ENCODE measurements around the gene PDLIM5.

Gene PDLIM5

GRCh38 chr4:94570558-94570957 is 118.8 kb downstream of the PDLIM5 start:
- WGBS (ENCODE audit: insufficient coverage, insufficient read length) = no CpG with 5 or more reads among the region's 1 CpG
- Histone ChIP-seq H3K9me3 (ENCODE audit: control insufficient read depth, insufficient read depth, low read length) (no peaks in the 10 kb centered on the region), H3K27ac (ENCODE audit: low read length) (no peak overlapping the region), H3K36me3 (ENCODE audit: control insufficient read depth, insufficient read depth, low read length) (no peaks in the 10 kb centered on the region), H3K4me3 (ENCODE audit: low read length) (no peak overlapping the region), H3K4me1 (ENCODE audit: control insufficient read depth, insufficient read depth, low read length) (0 out of 2 replicates have a peak, but pooled peaks cover under 1% of the 10 kb centered on the region), H3K27me3 (ENCODE audit: control insufficient read depth, insufficient read depth, low read length) (no peaks in the 10 kb centered on the region)
- DNase-seq (ENCODE audit: low read depth, low spot score) = no peak

GRCh38 chr4:94571298-94571697 is 119.6 kb downstream of the PDLIM5 start:
- WGBS (ENCODE audit: insufficient coverage, insufficient read length) = no CpG with 5 or more reads among the region's 4 CpGs
- no peak for DNase-seq (ENCODE audit: low read depth, low spot score)
- H3K27me3 ChIP-seq (ENCODE audit: control insufficient read depth, insufficient read depth, low read length) = no peaks in the 10 kb centered on the region

GRCh38 chr4:94571715-94572114 is 120.0 kb downstream of the PDLIM5 start:
- no CpG with 5 or more reads among the region's 2 CpGs for WGBS (ENCODE audit: insufficient coverage, insufficient read length)
- Histone ChIP-seq H3K27me3 (ENCODE audit: control insufficient read depth, insufficient read depth, low read length) (no peaks in the 10 kb centered on the region), H3K4me1 (ENCODE audit: control insufficient read depth, insufficient read depth, low read length) (0 out of 2 replicates have a peak, but pooled peaks cover 3% of the 10 kb centered on the region), H3K9me3 (ENCODE audit: control insufficient read depth, insufficient read depth, low read length) (no peaks in the 10 kb centered on the region), H3K36me3 (ENCODE audit: control insufficient read depth, insufficient read depth, low read length) (no peaks in the 10 kb centered on the region), H3K27ac (ENCODE audit: low read length) (no peak overlapping the region), H3K4me3 (ENCODE audit: low read length) (no peak overlapping the region)
- DNase-seq (ENCODE audit: low read depth, low spot score) = no peak

More at GRCh38 chr4:94571298-94571697, 119.6 kb downstream of the PDLIM5 start:
- 0 out of 2 replicates have a peak, but pooled peaks cover 3% of the 10 kb centered on the region for H3K4me1 ChIP-seq (ENCODE audit: control insufficient read depth, insufficient read depth, low read length)
- no peak overlapping the region for H3K4me3 ChIP-seq (ENCODE audit: low read length)
- no peaks in the 10 kb centered on the region for H3K9me3 ChIP-seq (ENCODE audit: control insufficient read depth, insufficient read depth, low read length)
- H3K27ac ChIP-seq (ENCODE audit: low read length) = no peak overlapping the region
- H3K36me3 ChIP-seq (ENCODE audit: control insufficient read depth, insufficient read depth, low read length) = no peaks in the 10 kb centered on the region

- no CpG with 5 or more reads among the region's 9 CpGs for WGBS (ENCODE audit: insufficient coverage, insufficient read length)
- Histone ChIP-seq H3K27ac (ENCODE audit: low read length) (no peak overlapping the region), H3K27me3 (ENCODE audit: control insufficient read depth, insufficient read depth, low read length) (no peaks in the 10 kb centered on the region), H3K4me1 (ENCODE audit: control insufficient read depth, insufficient read depth, low read length) (0 out of 2 replicates have a peak, but pooled peaks cover 3% of the 10 kb centered on the region), H3K9me3 (ENCODE audit: control insufficient read depth, insufficient read depth, low read length) (no peaks in the 10 kb centered on the region), H3K4me3 (ENCODE audit: low read length) (no peak overlapping the region), H3K36me3 (ENCODE audit: control insufficient read depth, insufficient read depth, low read length) (no peaks in the 10 kb centered on the region)
- no peak for DNase-seq (ENCODE audit: low read depth, low spot score)
These were observed 122.3 kb downstream of the PDLIM5 start for GRCh38 chr4:94574050-94574449.

GRCh38 chr4:94574616-94575015 is 122.9 kb downstream of the PDLIM5 start:
- no CpG with 5 or more reads among the region's 3 CpGs for WGBS (ENCODE audit: insufficient coverage, insufficient read length)
- no peak for DNase-seq (ENCODE audit: low read depth, low spot score)
- Histone ChIP-seq H3K27me3 (ENCODE audit: control insufficient read depth, insufficient read depth, low read length) (no peaks in the 10 kb centered on the region), H3K9me3 (ENCODE audit: control insufficient read depth, insufficient read depth, low read length) (no peaks in the 10 kb centered on the region), H3K36me3 (ENCODE audit: control insufficient read depth, insufficient read depth, low read length) (no peaks in the 10 kb centered on the region), H3K4me1 (ENCODE audit: control insufficient read depth, insufficient read depth, low read length) (0 out of 2 replicates have a peak, but pooled peaks cover 3% of the 10 kb centered on the region), H3K4me3 (ENCODE audit: low read length) (no peak overlapping the region), H3K27ac (ENCODE audit: low read length) (no peak overlapping the region)

GRCh38 chr4:94575652-94576051 is 123.9 kb downstream of the PDLIM5 start:
- Histone ChIP-seq H3K36me3 (ENCODE audit: control insufficient read depth, insufficient read depth, low read length) (no peaks in the 10 kb centered on the region), H3K27ac (ENCODE audit: low read length) (no peak overlapping the region), H3K4me3 (ENCODE audit: low read length) (no peak overlapping the region), H3K9me3 (ENCODE audit: control insufficient read depth, insufficient read depth, low read length) (no peaks in the 10 kb centered on the region), H3K27me3 (ENCODE audit: control insufficient read depth, insufficient read depth, low read length) (no peaks in the 10 kb centered on the region), H3K4me1 (ENCODE audit: control insufficient read depth, insufficient read depth, low read length) (0 out of 2 replicates have a peak, but pooled peaks cover 3% of the 10 kb centered on the region)
- DNase-seq (ENCODE audit: low read depth, low spot score) = no peak
- no CpG with 5 or more reads among the region's 10 CpGs for WGBS (ENCODE audit: insufficient coverage, insufficient read length)

GRCh38 chr4:94576210-94576609 is 124.5 kb downstream of the PDLIM5 start:
- no peak overlapping the region for H3K27ac ChIP-seq (ENCODE audit: low read length)
- WGBS (ENCODE audit: insufficient coverage, insufficient read length) = no CpG with 5 or more reads among the region's 3 CpGs
- DNase-seq (ENCODE audit: low read depth, low spot score) = no peak
- no peak overlapping the region for H3K4me3 ChIP-seq (ENCODE audit: low read length)
- no peaks in the 10 kb centered on the region for H3K36me3 ChIP-seq (ENCODE audit: control insufficient read depth, insufficient read depth, low read length)
- 0 out of 2 replicates have a peak, but pooled peaks cover 3% of the 10 kb centered on the region for H3K4me1 ChIP-seq (ENCODE audit: control insufficient read depth, insufficient read depth, low read length)
- no peaks in the 10 kb centered on the region for H3K27me3 ChIP-seq (ENCODE audit: control insufficient read depth, insufficient read depth, low read length)
- no peaks in the 10 kb centered on the region for H3K9me3 ChIP-seq (ENCODE audit: control insufficient read depth, insufficient read depth, low read length)

- Histone ChIP-seq H3K27me3 (ENCODE audit: control insufficient read depth, insufficient read depth, low read length) (no peaks in the 10 kb centered on the region), H3K4me3 (ENCODE audit: low read length) (no peak overlapping the region), H3K9me3 (ENCODE audit: control insufficient read depth, insufficient read depth, low read length) (no peaks in the 10 kb centered on the region), H3K36me3 (ENCODE audit: control insufficient read depth, insufficient read depth, low read length) (no peaks in the 10 kb centered on the region), H3K27ac (ENCODE audit: low read length) (no peak overlapping the region), H3K4me1 (ENCODE audit: control insufficient read depth, insufficient read depth, low read length) (0 out of 2 replicates have a peak, but pooled peaks cover 3% of the 10 kb centered on the region)
- no CpG with 5 or more reads among the region's 1 CpG for WGBS (ENCODE audit: insufficient coverage, insufficient read length)
- DNase-seq (ENCODE audit: low read depth, low spot score) = no peak
These were observed 125.4 kb downstream of the PDLIM5 start for GRCh38 chr4:94577136-94577535.

- Histone ChIP-seq H3K27ac (ENCODE audit: low read length) (no peak overlapping the region), H3K36me3 (ENCODE audit: control insufficient read depth, insufficient read depth, low read length) (no peaks in the 10 kb centered on the region), H3K27me3 (ENCODE audit: control insufficient read depth, insufficient read depth, low read length) (no peaks in the 10 kb centered on the region), H3K9me3 (ENCODE audit: control insufficient read depth, insufficient read depth, low read length) (no peaks in the 10 kb centered on the region), H3K4me3 (ENCODE audit: low read length) (no peak overlapping the region), H3K4me1 (ENCODE audit: control insufficient read depth, insufficient read depth, low read length) (0 out of 2 replicates have a peak, but pooled peaks cover 3% of the 10 kb centered on the region)
- WGBS (ENCODE audit: insufficient coverage, insufficient read length) = no CpG with 5 or more reads among the region's 2 CpGs
- no peak for DNase-seq (ENCODE audit: low read depth, low spot score)
These were observed 126.5 kb downstream of the PDLIM5 start for GRCh38 chr4:94578195-94578594.

- Histone ChIP-seq H3K4me1 (ENCODE audit: control insufficient read depth, insufficient read depth, low read length) (no peaks in the 10 kb centered on the region), H3K36me3 (ENCODE audit: control insufficient read depth, insufficient read depth, low read length) (no peaks in the 10 kb centered on the region), H3K9me3 (ENCODE audit: control insufficient read depth, insufficient read depth, low read length) (no peaks in the 10 kb centered on the region), H3K27ac (ENCODE audit: low read length) (no peak overlapping the region), H3K4me3 (ENCODE audit: low read length) (no peak overlapping the region), H3K27me3 (ENCODE audit: control insufficient read depth, insufficient read depth, low read length) (no peaks in the 10 kb centered on the region)
- WGBS (ENCODE audit: insufficient coverage, insufficient read length) = no CpG with 5 or more reads among the region's 2 CpGs
- DNase-seq (ENCODE audit: low read depth, low spot score) = no peak
These were observed 130.0 kb downstream of the PDLIM5 start for GRCh38 chr4:94581766-94582165.

GRCh38 chr4:94582517-94582916 is 130.8 kb downstream of the PDLIM5 start:
- Histone ChIP-seq H3K9me3 (ENCODE audit: control insufficient read depth, insufficient read depth, low read length) (no peaks in the 10 kb centered on the region), H3K27me3 (ENCODE audit: control insufficient read depth, insufficient read depth, low read length) (no peaks in the 10 kb centered on the region), H3K4me1 (ENCODE audit: control insufficient read depth, insufficient read depth, low read length) (no peaks in the 10 kb centered on the region), H3K4me3 (ENCODE audit: low read length) (no peak overlapping the region), H3K27ac (ENCODE audit: low read length) (no peak overlapping the region), H3K36me3 (ENCODE audit: control insufficient read depth, insufficient read depth, low read length) (no peaks in the 10 kb centered on the region)
- DNase-seq (ENCODE audit: low read depth, low spot score) = no peak
- no CpG with 5 or more reads among the region's 2 CpGs for WGBS (ENCODE audit: insufficient coverage, insufficient read length)
